GM12892 (cell line): ENCODE results near the gene CNTN4.
"Not testable (repeated sequence)": the region's sequence is repeated elsewhere in the genome, so short reads cannot be mapped to it uniquely, and the experiment has no call there.

Source experiments
- DNase-seq: peaks from one replicate; pipeline ENCODE4 v3.0.0; 2011; ENCODE audit not compliant: insufficient read length
- FAIRE-seq: peaks from 2 replicates; lab custom pipeline; 2011; peaks lifted over from hg19 to GRCh38; lab: Jason Lieb, UNC
- POLR2A ChIP-seq: IDR thresholded peaks from 2 replicates; pipeline ENCODE4 v1.6.1; 2011; ENCODE audit warnings: low read depth, low read length, control low read depth
- POLR2AphosphoS5 ChIP-seq: IDR thresholded peaks from 2 replicates; pipeline ENCODE4 v1.6.1; 2011; ENCODE audit warnings: low read depth, low read length, control low read depth
- TAF1 ChIP-seq: IDR thresholded peaks from 2 replicates; pipeline ENCODE4 v1.6.1; 2011; ENCODE audit warnings: low read depth, mild to moderate bottlenecking, control low read depth, low read length, borderline replicate concordance

Gene CNTN4

GRCh38 chr3:2512881-2513280, 414.2 kb downstream of the CNTN4 start:
- no peak for TF ChIP-seq TAF1
- TF ChIP-seq POLR2A, result no peak
- TF ChIP-seq POLR2AphosphoS5, result no peak
- FAIRE-seq (no peak), DNase-seq (no peak)

GRCh38 chr3:2513986-2514385, 415.3 kb downstream of the CNTN4 start:
- DNase-seq, result no peak
- TF ChIP-seq TAF1, result no peak
- no peak for TF ChIP-seq POLR2A
- no peak for TF ChIP-seq POLR2AphosphoS5
- FAIRE-seq, result no peak

GRCh38 chr3:2516762-2517441, 418.2 kb downstream of the CNTN4 start:
- FAIRE-seq, result peak; percentile 24
- no peak for DNase-seq
- no peak for TF ChIP-seq POLR2AphosphoS5
- no peak for TF ChIP-seq POLR2A
- TF ChIP-seq TAF1, result no peak

GRCh38 chr3:2517500-2518172, 419.0 kb downstream of the CNTN4 start:
- no peak for FAIRE-seq
- no peak for DNase-seq
- TF ChIP-seq POLR2A, result no peak
- TF ChIP-seq POLR2AphosphoS5, result no peak
- TF ChIP-seq TAF1, result no peak

- FAIRE-seq (no peak), DNase-seq (no peak)
- no peak for TF ChIP-seq POLR2AphosphoS5
- TF ChIP-seq POLR2A, result no peak
- TF ChIP-seq TAF1, result no peak
Measured at GRCh38 chr3:2523281-2523836, 424.7 kb downstream of the CNTN4 start.

- TF ChIP-seq POLR2A (no peak), POLR2AphosphoS5 (no peak), TAF1 (no peak)
- DNase-seq, result no peak
- FAIRE-seq, result no peak
Measured at GRCh38 chr3:2525968-2526367, 427.3 kb downstream of the CNTN4 start.

- FAIRE-seq (no peak), DNase-seq (no peak)
Measured at GRCh38 chr3:2526926-2527325, 428.3 kb downstream of the CNTN4 start.

GRCh38 chr3:2527328-2527727, 428.7 kb downstream of the CNTN4 start:
- not testable (repeated sequence) for DNase-seq
- peak; percentile 99 for FAIRE-seq

More at GRCh38 chr3:2526926-2527325, 428.3 kb downstream of the CNTN4 start:
- TF ChIP-seq POLR2A (no peak), TAF1 (no peak), POLR2AphosphoS5 (no peak)

GRCh38 chr3:2534767-2535166, 436.1 kb downstream of the CNTN4 start:
- DNase-seq, result not testable (repeated sequence)
- FAIRE-seq, result peak; percentile 96

- DNase-seq, result no peak
- TF ChIP-seq POLR2A (no peak), TAF1 (no peak), POLR2AphosphoS5 (no peak)
- peak; percentile 74 for FAIRE-seq
Measured at GRCh38 chr3:2535206-2535605, 436.5 kb downstream of the CNTN4 start.

GRCh38 chr3:2536575-2536974, 437.9 kb downstream of the CNTN4 start:
- FAIRE-seq, result no peak
- DNase-seq, result no peak
- TF ChIP-seq TAF1, result no peak
- no peak for TF ChIP-seq POLR2AphosphoS5
- no peak for TF ChIP-seq POLR2A

GRCh38 chr3:2540115-2540514, 441.4 kb downstream of the CNTN4 start:
- TF ChIP-seq POLR2A (no peak), POLR2AphosphoS5 (no peak), TAF1 (no peak)
- no peak for DNase-seq
- FAIRE-seq, result no peak
